ENCODE measurements around the gene AZIN2.

The AZIN2 gene

GRCh38 chr1:33152685-33153432, 71.9 kb downstream of the AZIN2 start:
- DNase-seq (ENCODE audit: low spot score), result no peak

GRCh38 chr1:33153650-33154049, 72.7 kb downstream of the AZIN2 start:
- DNase-seq (ENCODE audit: low spot score), result no peak

GRCh38 chr1:33155877-33156538, 75.1 kb downstream of the AZIN2 start:
- DNase-seq (ENCODE audit: low spot score), result no peak

GRCh38 chr1:33157131-33157530, 76.2 kb downstream of the AZIN2 start:
- no peak for DNase-seq (ENCODE audit: low spot score)

GRCh38 chr1:33158366-33158765, 77.4 kb downstream of the AZIN2 start:
- DNase-seq (ENCODE audit: low spot score), result no peak

GRCh38 chr1:33159577-33159976, 78.6 kb downstream of the AZIN2 start:
- no peak for DNase-seq (ENCODE audit: low spot score)

GRCh38 chr1:33161061-33161681, 80.2 kb downstream of the AZIN2 start:
- DNase-seq (ENCODE audit: low spot score), result no peak

- DNase-seq (ENCODE audit: low spot score), result no peak
Observed at GRCh38 chr1:33162141-33162540, 81.2 kb downstream of the AZIN2 start.

- DNase-seq (ENCODE audit: low spot score), result no peak
Observed at GRCh38 chr1:33163621-33164519, 82.9 kb downstream of the AZIN2 start.

- no peak for DNase-seq (ENCODE audit: low spot score)
Observed at GRCh38 chr1:33165209-33165608, 84.3 kb downstream of the AZIN2 start.

- DNase-seq (ENCODE audit: low spot score), result no peak
Observed at GRCh38 chr1:33165809-33166208, 84.9 kb downstream of the AZIN2 start.

GRCh38 chr1:33167650-33168447, 86.9 kb downstream of the AZIN2 start:
- DNase-seq (ENCODE audit: low spot score), result no peak

- no peak for DNase-seq (ENCODE audit: low spot score)
Observed at GRCh38 chr1:33168556-33169289, 87.8 kb downstream of the AZIN2 start.

GRCh38 chr1:33169290-33170055, 88.5 kb downstream of the AZIN2 start:
- DNase-seq (ENCODE audit: low spot score), result no peak
